ENCODE results near the gene ANO1.

The ANO1 gene

GRCh38 chr11:70050243-70050642 lies 27.9 kb upstream of the ANO1 start:
- no peak for DNase-seq
- H3K4me1 ChIP-seq (ENCODE audit: control insufficient read depth, insufficient read depth, low read length, poor library complexity, severe bottlenecking): no peaks in the 10 kb centered on the region
- H3K4me3 ChIP-seq (ENCODE audit: insufficient read depth, low read depth, low read length, poor library complexity, severe bottlenecking): no peak overlapping the region
- H3K9me3 ChIP-seq (ENCODE audit: control insufficient read depth, low read length): no peaks in the 10 kb centered on the region
- no peak overlapping the region for H3K27ac ChIP-seq (ENCODE audit: insufficient read depth, low read length, poor library complexity, severe bottlenecking)
- no peaks in the 10 kb centered on the region for H3K27me3 ChIP-seq (replicated peaks; ENCODE audit: control insufficient read depth, insufficient read depth, low read length, poor library complexity, severe bottlenecking)
- H3K36me3 ChIP-seq (ENCODE audit: control insufficient read depth, insufficient read depth, low read length): no peaks in the 10 kb centered on the region

GRCh38 chr11:70054004-70054403 lies 24.1 kb upstream of the ANO1 start:
- H3K4me1 ChIP-seq (ENCODE audit: control insufficient read depth, insufficient read depth, low read length, poor library complexity, severe bottlenecking): no peaks in the 10 kb centered on the region
- H3K27me3 ChIP-seq (replicated peaks; ENCODE audit: control insufficient read depth, insufficient read depth, low read length, poor library complexity, severe bottlenecking): no peaks in the 10 kb centered on the region
- H3K36me3 ChIP-seq (ENCODE audit: control insufficient read depth, insufficient read depth, low read length): no peaks in the 10 kb centered on the region
- no peak overlapping the region for H3K27ac ChIP-seq (ENCODE audit: insufficient read depth, low read length, poor library complexity, severe bottlenecking)
- no peak for DNase-seq
- H3K4me3 ChIP-seq (ENCODE audit: insufficient read depth, low read depth, low read length, poor library complexity, severe bottlenecking): no peak overlapping the region
- no peaks in the 10 kb centered on the region for H3K9me3 ChIP-seq (ENCODE audit: control insufficient read depth, low read length)

GRCh38 chr11:70055444-70055843 lies 22.7 kb upstream of the ANO1 start:
- Histone ChIP-seq H3K27me3 (replicated peaks; ENCODE audit: control insufficient read depth, insufficient read depth, low read length, poor library complexity, severe bottlenecking) (no peaks in the 10 kb centered on the region), H3K36me3 (ENCODE audit: control insufficient read depth, insufficient read depth, low read length) (no peaks in the 10 kb centered on the region), H3K4me3 (ENCODE audit: insufficient read depth, low read depth, low read length, poor library complexity, severe bottlenecking) (no peak overlapping the region), H3K27ac (ENCODE audit: insufficient read depth, low read length, poor library complexity, severe bottlenecking) (no peak overlapping the region), H3K4me1 (ENCODE audit: control insufficient read depth, insufficient read depth, low read length, poor library complexity, severe bottlenecking) (no peaks in the 10 kb centered on the region), H3K9me3 (ENCODE audit: control insufficient read depth, low read length) (no peaks in the 10 kb centered on the region)
- no peak for DNase-seq

- Histone ChIP-seq H3K4me1 (ENCODE audit: control insufficient read depth, insufficient read depth, low read length, poor library complexity, severe bottlenecking) (no peaks in the 10 kb centered on the region), H3K4me3 (ENCODE audit: insufficient read depth, low read depth, low read length, poor library complexity, severe bottlenecking) (no peak overlapping the region), H3K36me3 (ENCODE audit: control insufficient read depth, insufficient read depth, low read length) (no peaks in the 10 kb centered on the region), H3K27ac (ENCODE audit: insufficient read depth, low read length, poor library complexity, severe bottlenecking) (no peak overlapping the region), H3K27me3 (replicated peaks; ENCODE audit: control insufficient read depth, insufficient read depth, low read length, poor library complexity, severe bottlenecking) (no peaks in the 10 kb centered on the region), H3K9me3 (ENCODE audit: control insufficient read depth, low read length) (no peaks in the 10 kb centered on the region)
- DNase-seq: no peak
Observed at GRCh38 chr11:70057080-70057479, 21.0 kb upstream of the ANO1 start.

GRCh38 chr11:70059971-70060370 lies 18.1 kb upstream of the ANO1 start:
- no peak overlapping the region for H3K4me3 ChIP-seq (ENCODE audit: insufficient read depth, low read depth, low read length, poor library complexity, severe bottlenecking)
- no peaks in the 10 kb centered on the region for H3K27me3 ChIP-seq (replicated peaks; ENCODE audit: control insufficient read depth, insufficient read depth, low read length, poor library complexity, severe bottlenecking)
- no peak for DNase-seq
- no peak overlapping the region for H3K27ac ChIP-seq (ENCODE audit: insufficient read depth, low read length, poor library complexity, severe bottlenecking)
- no peaks in the 10 kb centered on the region for H3K4me1 ChIP-seq (ENCODE audit: control insufficient read depth, insufficient read depth, low read length, poor library complexity, severe bottlenecking)
- H3K36me3 ChIP-seq (ENCODE audit: control insufficient read depth, insufficient read depth, low read length): no peaks in the 10 kb centered on the region
- H3K9me3 ChIP-seq (ENCODE audit: control insufficient read depth, low read length): no peaks in the 10 kb centered on the region

- DNase-seq: no peak
- no peak overlapping the region for H3K4me3 ChIP-seq (ENCODE audit: insufficient read depth, low read depth, low read length, poor library complexity, severe bottlenecking)
Observed at GRCh38 chr11:70060611-70061293, 17.4 kb upstream of the ANO1 start.

GRCh38 chr11:70061734-70062133 lies 16.4 kb upstream of the ANO1 start:
- Histone ChIP-seq H3K4me3 (ENCODE audit: insufficient read depth, low read depth, low read length, poor library complexity, severe bottlenecking) (no peak overlapping the region), H3K4me1 (ENCODE audit: control insufficient read depth, insufficient read depth, low read length, poor library complexity, severe bottlenecking) (no peaks in the 10 kb centered on the region), H3K27me3 (replicated peaks; ENCODE audit: control insufficient read depth, insufficient read depth, low read length, poor library complexity, severe bottlenecking) (no peaks in the 10 kb centered on the region), H3K9me3 (ENCODE audit: control insufficient read depth, low read length) (no peaks in the 10 kb centered on the region), H3K27ac (ENCODE audit: insufficient read depth, low read length, poor library complexity, severe bottlenecking) (no peak overlapping the region), H3K36me3 (ENCODE audit: control insufficient read depth, insufficient read depth, low read length) (no peaks in the 10 kb centered on the region)
- no peak for DNase-seq

More at GRCh38 chr11:70060611-70061293, 17.4 kb upstream of the ANO1 start:
- Histone ChIP-seq H3K27me3 (replicated peaks; ENCODE audit: control insufficient read depth, insufficient read depth, low read length, poor library complexity, severe bottlenecking) (no peaks in the 10 kb centered on the region), H3K36me3 (ENCODE audit: control insufficient read depth, insufficient read depth, low read length) (no peaks in the 10 kb centered on the region), H3K4me1 (ENCODE audit: control insufficient read depth, insufficient read depth, low read length, poor library complexity, severe bottlenecking) (no peaks in the 10 kb centered on the region), H3K27ac (ENCODE audit: insufficient read depth, low read length, poor library complexity, severe bottlenecking) (no peak overlapping the region), H3K9me3 (ENCODE audit: control insufficient read depth, low read length) (no peaks in the 10 kb centered on the region)

- Histone ChIP-seq H3K27ac (ENCODE audit: insufficient read depth, low read length, poor library complexity, severe bottlenecking) (no peak overlapping the region), H3K4me3 (ENCODE audit: insufficient read depth, low read depth, low read length, poor library complexity, severe bottlenecking) (no peak overlapping the region), H3K4me1 (ENCODE audit: control insufficient read depth, insufficient read depth, low read length, poor library complexity, severe bottlenecking) (no peaks in the 10 kb centered on the region), H3K36me3 (ENCODE audit: control insufficient read depth, insufficient read depth, low read length) (no peaks in the 10 kb centered on the region), H3K9me3 (ENCODE audit: control insufficient read depth, low read length) (no peaks in the 10 kb centered on the region), H3K27me3 (replicated peaks; ENCODE audit: control insufficient read depth, insufficient read depth, low read length, poor library complexity, severe bottlenecking) (no peaks in the 10 kb centered on the region)
- DNase-seq: no peak
Observed at GRCh38 chr11:70063121-70063520, 15.0 kb upstream of the ANO1 start.

GRCh38 chr11:70063555-70063954 lies 14.6 kb upstream of the ANO1 start:
- Histone ChIP-seq H3K36me3 (ENCODE audit: control insufficient read depth, insufficient read depth, low read length) (no peaks in the 10 kb centered on the region), H3K4me3 (ENCODE audit: insufficient read depth, low read depth, low read length, poor library complexity, severe bottlenecking) (no peak overlapping the region), H3K27ac (ENCODE audit: insufficient read depth, low read length, poor library complexity, severe bottlenecking) (no peak overlapping the region), H3K27me3 (replicated peaks; ENCODE audit: control insufficient read depth, insufficient read depth, low read length, poor library complexity, severe bottlenecking) (no peaks in the 10 kb centered on the region), H3K4me1 (ENCODE audit: control insufficient read depth, insufficient read depth, low read length, poor library complexity, severe bottlenecking) (no peaks in the 10 kb centered on the region), H3K9me3 (ENCODE audit: control insufficient read depth, low read length) (no peaks in the 10 kb centered on the region)
- no peak for DNase-seq

GRCh38 chr11:70064008-70064725 lies 13.9 kb upstream of the ANO1 start:
- Histone ChIP-seq H3K27ac (ENCODE audit: insufficient read depth, low read length, poor library complexity, severe bottlenecking) (no peak overlapping the region), H3K27me3 (replicated peaks; ENCODE audit: control insufficient read depth, insufficient read depth, low read length, poor library complexity, severe bottlenecking) (no peaks in the 10 kb centered on the region), H3K9me3 (ENCODE audit: control insufficient read depth, low read length) (no peaks in the 10 kb centered on the region), H3K36me3 (ENCODE audit: control insufficient read depth, insufficient read depth, low read length) (no peaks in the 10 kb centered on the region), H3K4me3 (ENCODE audit: insufficient read depth, low read depth, low read length, poor library complexity, severe bottlenecking) (no peak overlapping the region), H3K4me1 (ENCODE audit: control insufficient read depth, insufficient read depth, low read length, poor library complexity, severe bottlenecking) (no peaks in the 10 kb centered on the region)
- DNase-seq: no peak
